NCI-H1694 treated with DMSO at 0.1 percent for 48 hours (cell line): ENCODE data around the gene CHST11.

Source experiments
- DNase-seq: peaks from one replicate; lab custom pipeline; 2025; lab: John Stamatoyannopoulos, UW

CHST11 gene

DNA sequence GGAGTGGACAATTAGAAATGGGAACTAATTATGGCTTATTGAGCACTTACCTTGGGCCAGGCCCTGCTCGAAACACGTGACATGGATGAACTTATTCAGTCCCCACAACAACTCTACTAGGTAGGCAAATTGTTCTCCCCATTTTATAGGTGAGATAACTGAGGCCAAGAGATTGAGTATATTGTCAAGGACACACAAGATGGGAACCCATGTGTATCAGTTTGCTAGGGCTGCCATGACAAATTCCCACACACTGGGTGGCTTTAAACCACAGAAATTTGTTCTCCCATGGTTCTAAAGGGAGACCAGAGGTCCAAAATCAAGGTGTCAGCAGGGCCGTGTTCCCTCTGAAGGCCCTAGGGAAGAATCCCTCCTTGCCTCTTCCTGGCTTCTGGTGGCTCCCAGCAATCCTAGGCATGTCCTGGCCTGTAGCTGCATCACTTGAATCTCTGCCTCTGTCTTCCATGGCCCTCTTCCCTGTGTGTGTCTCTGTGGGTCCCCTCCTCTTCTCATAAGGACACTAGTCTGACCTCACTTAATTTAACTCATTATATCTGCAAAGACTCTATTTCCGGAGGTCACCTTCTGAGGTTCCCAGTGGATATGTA is 128.8 kb downstream of the CHST11 start:
- DNase-seq = no peak

DNA sequence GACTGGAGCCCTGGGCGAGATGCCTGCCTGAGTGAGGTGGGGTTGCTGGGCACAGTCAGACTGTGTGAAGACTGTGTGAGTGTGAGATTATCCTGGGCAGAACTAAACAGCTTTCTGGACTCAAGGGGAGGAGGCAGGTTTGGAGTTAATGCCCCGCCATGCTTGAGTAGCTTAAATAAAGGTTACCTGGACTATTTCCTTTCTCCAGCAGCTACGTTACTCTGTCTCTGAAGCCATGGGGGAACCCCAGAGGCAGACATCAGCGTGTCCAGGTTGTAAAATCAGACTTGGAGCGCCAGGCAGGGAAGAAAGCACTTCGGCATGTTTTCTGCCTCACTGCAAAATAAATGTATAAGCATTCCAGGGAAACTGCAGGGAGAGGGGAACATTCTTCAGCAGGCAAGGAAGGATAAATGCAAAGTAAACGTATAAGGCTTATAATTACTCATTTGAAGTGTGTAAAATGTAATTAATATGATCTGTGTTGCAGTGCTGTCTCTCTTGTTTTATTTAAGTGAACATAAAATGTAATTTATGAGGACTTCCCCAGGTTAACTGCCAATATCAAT is 129.7 kb downstream of the CHST11 start:
- no peak for DNase-seq

GRCh38 chr12:104588047-104588920 is 131.5 kb downstream of the CHST11 start:
- DNase-seq = no peak

GRCh38 chr12:104588921-104589590 is 132.3 kb downstream of the CHST11 start:
- no peak for DNase-seq

DNA sequence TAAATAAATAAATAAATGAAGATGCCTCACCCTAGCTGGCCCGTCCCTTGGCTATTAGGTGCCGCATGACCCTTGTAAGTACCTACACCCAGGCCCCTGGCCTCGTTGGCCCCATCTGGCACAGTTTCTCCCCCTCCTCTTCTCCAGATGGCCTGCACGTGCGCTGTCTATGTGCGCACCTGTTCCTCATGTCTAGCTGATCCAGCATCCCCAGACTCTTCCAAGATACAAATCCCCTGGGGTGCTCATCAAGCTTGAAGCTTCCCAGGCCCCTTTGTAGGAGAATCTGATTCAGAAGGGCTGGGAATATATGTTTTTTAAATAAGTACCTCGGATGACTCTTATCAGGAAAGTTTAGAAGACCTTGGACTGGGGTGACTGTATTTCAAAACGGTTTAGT is 133.3 kb downstream of the CHST11 start:
- DNase-seq = no peak

DNA sequence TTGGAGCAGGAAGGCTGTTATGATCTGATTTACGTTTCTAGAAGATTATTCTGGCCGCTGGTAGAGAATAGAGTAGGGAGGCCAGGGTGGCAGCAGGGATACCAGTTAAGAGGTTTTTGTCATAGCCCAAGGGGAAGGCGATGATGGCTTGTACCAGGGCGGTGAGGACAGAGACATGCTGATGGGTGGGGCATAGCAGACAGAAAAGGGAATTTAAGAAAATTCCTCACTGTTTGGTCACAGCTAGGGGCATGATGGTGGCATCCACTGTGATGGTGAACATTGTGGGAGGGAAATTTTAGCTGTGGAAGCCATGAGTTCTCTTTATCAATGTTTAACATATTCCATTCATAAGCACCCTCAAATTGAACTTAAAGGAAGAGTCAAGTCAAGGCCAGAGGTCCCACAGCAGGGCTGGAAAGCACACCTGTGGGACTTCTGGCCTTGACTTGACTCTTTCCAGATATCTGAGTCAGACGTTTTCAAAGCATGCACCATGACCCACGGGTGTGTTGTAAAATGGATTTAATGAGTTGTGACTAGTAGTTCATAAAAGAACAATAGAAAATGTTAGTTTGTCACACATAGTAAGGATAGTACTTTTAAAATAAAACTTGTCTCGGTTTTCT is 134.6 kb downstream of the CHST11 start:
- DNase-seq = no peak

DNA sequence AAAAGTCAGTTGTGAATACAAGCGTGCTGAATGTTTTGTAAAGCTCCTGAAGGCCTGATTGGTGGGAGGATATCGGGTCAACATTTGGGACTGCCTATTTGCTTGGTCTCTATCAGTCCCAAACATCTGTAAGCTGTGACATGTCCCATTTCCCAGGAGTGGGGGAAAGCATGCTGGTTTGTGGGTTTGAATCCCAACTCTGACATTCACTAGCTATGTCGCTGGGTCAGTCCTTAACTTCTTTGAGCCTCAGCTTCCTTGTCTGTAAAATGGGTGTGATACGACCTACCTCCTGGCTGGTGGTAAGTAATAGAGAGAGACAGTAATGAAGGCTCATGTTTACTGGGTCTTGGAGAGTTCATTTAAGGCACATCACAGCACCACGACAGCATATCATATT is 136.7 kb downstream of the CHST11 start:
- no peak for DNase-seq

GRCh38 chr12:104596134-104596799 is 139.5 kb downstream of the CHST11 start:
- DNase-seq = no peak

DNA sequence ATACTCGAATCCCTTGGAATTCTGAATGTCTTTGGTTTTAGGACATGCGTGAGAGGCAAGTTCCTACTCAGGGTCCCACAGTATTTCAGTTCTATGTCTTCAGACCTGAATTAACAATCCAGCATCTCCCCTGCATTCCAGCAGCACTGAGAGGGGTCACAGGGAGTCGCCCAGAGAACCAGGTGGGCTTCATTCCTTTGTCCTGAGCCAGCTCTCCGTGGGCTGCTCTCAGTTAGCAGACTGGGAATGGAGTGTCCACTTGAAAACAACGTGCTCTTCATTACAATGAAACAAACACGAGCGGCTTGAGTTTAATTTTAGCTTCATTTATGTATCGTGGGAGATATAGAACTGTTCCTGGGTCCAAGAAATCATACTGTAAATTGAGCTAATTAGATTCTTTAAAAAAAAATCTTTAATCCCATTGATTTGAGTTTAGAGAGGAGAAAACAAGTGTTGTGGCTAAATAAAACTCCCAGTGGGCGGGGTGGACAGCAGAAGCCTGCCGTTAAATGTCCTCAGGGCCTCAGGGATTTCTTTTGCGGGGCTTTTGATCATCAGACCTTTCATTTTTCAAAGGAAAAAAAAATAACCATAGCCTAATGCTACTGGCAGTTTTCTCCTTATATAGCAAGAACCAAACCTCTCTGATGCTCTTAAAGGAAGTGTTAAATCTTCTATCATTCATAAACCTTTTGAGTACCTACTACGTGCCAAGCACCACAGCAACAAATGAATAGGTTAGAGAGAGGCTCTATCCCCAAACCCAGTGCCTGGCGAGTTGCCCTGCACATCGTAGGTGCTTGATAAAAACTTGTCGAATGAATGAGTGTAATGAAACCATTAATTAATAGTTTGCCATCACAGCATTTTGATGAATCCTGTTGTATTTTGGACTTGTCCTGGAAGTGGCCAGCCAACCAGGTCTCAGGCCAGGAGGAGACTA is 140.4 kb downstream of the CHST11 start:
- DNase-seq = no peak

DNA sequence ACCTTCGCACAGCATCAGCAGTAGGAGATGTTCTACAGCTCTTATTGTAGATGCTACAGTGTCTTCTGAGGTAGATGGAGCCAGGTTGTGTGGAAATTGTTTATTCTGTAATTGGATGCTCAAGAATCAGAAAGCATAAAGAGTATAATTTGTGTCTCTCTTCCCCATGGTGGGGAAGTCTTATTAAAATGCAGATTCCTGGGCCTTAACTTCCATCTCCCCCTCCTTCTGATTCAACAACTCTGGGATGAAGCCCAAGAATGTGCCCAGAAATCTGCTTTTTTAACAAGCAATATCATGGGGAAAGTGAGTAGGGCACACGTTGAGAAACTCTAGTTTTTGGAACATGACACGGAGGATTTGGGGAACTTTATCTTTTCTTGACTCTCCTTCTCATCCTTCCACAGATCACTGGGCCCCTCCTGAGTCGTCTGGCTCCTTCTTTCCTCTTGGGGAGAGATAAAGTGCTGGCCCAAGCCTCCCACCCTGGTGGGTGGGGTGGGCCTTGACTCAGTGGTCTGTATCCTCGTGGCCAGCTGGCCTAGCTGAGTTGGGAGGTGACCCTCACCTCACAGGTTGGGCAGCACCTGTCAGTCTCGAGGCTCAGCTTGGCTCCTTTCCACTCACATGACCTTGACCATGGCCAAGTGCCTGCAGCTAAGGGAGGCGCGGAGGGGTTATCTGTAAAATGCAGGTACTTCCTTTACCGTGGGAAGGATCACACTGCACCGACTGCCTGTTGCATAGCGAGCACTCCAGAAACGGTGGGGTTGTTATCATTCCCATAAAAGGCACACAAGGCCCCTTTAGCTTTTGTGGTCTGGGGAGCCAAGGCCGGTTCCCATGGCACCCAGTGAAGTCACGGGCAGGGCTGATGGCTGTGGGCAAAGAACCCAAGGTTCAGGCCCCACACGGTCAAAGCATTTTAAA is 141.9 kb downstream of the CHST11 start:
- DNase-seq = no peak

- no peak for DNase-seq
These were observed 142.7 kb downstream of the CHST11 start for GRCh38 chr12:104599272-104600035.

- DNase-seq = no peak
These were observed 143.4 kb downstream of the CHST11 start for GRCh38 chr12:104600036-104600712.

DNA sequence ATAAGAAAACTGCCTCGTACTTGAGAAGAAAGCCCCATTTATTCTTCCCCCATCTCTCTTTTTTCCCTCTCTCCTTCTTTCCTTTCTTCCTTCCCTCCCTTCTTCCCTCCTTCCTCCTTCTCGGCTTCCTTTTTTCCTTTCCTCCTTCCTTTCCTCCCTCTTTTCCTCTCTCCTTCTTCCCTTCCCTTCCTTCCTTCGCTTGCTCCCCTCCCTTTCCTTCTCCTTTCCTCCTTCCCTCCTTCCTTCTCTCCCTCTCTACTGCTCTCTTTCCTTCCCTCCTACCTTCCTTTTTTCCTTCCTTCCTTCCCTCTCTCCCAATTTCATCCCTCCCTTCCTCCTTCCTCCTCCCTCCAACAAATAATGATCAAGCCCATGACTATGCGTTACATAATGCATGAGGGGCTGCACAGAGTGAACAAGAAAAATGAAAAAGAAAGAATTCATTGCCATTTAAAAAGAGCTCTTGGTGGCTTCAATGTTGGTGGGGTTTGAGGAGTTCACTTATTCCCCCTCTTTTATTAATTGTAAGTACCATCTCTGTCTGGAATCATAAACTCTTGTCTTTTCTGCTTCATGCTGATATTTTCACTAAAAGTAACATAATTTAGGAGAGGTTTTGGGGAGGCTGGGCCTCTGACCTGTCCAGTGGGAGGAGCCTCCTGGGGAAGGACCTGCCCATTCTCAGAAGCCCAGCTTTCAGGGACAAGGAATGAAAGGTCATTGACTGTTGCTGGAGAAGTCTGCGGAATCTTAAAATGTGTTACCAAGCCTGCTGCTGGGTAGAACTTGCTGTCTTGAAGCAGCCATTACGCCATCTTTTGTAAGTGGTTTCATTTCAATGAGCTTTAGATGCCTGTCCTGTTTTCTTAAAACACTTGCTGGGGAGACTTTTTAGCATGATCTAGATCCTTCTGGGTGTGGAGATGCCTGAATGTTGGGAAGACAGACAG is 144.3 kb downstream of the CHST11 start:
- no peak for DNase-seq

- DNase-seq = no peak
These were observed 145.7 kb downstream of the CHST11 start for GRCh38 chr12:104602406-104602805.

DNA sequence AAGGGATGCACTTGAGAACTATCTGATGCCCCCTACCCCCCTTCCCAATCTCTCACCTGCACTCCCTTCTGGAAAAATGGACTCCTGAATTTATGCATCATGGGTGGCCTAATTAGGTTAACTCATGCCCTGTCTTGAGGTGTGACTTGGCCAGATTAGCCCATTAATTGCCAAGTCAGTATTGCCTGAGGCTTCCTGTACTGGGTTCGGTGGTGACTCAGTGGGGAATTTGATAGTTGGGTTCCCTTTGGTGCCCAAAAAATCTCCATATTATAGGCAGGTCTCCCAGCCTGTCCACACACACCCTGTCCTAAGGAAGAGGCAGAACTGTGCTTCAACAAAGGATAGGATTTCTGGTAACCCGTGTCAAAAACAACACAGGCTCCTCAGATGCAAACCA is 146.1 kb downstream of the CHST11 start:
- no peak for DNase-seq

DNA sequence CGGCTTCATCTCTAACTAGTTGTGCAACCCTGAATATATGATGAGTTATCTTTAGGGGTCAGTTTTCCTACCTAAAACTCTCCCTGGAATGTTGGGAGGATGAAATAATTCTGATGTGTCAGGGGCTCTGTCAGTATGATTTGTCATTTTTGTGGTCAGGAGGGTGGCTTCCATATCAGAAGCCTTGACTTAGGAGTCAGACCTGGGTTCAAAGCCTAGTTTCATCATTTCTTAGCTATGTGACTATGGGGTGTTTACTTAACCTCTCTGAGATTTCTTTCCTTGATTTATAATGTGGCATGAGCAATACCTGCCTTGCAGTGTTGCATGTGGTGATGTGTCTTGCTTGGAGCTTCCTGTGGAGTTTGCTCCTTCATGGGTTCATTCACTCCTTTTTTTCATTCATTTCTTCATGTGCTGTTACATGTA is 146.8 kb downstream of the CHST11 start:
- no peak for DNase-seq
